GM18951 (cell line): ENCODE results near the gene EIF5.

Source experiments
- POLR2A ChIP-seq: IDR thresholded peaks from 4 replicates; pipeline ENCODE4 v1.6.1; 2011; ENCODE audit warnings: mild to moderate bottlenecking; ENCODE audit not compliant: insufficient read length, insufficient read depth; ENCODE audit errors: extremely low read depth
- in situ Hi-C: fragments of 300-500 bp; cut with MboI; formaldehyde crosslinking; loops from one replicate; pipeline ENCODE4 v1.12.0; 2022; ENCODE audit warnings: low sequenced_read_pairs, mixed read lengths, inconsistent platforms; ENCODE audit not compliant: unreplicated experiment

EIF5 gene

DNA sequence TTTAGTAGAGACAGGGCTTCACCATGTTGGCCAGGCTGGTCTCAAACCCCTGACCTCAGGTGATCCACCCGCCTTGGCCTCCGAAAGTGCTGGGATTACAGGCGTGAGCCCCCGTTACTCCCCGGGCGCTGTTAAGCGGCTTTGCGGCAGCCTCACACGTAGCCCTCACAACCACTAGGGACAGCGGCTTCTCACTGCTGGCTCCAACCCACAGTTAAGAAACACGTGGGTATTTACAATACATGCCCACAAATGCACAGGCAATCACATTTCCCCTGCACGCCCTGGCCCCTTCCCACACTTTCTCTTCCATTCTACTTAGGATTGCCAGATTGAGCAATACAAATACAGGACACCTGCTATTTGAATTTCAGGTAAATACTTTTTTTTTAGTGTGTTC lies 37.0 kb upstream of the EIF5 start:
- in situ Hi-C loops, result no loop called here
- TF ChIP-seq POLR2A, result no peak

DNA sequence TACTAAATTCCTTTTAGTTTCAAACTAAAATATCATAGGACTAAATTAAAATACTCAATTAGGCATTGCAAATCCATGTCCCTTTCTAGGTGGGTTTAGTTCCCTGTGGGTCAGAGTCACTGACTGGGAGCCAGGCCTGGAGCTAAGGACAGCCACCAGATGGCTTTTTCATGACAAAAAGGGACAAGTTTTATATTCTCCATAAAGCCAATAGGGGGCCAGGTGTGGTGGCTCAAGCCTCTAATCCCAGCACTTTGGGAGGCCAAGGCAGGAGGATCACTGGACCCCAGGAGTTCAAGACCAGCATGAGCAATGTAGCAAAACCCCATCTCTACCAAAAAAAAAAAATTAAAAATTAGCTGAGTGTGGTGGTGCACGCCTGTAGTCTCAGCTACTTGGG lies 35.4 kb upstream of the EIF5 start:
- TF ChIP-seq POLR2A, result no peak
- in situ Hi-C loops, result no loop called here

GRCh38 chr14:103301512-103302354 lies 32.3 kb upstream of the EIF5 start:
- no peak for TF ChIP-seq POLR2A
- in situ Hi-C loops, result no loop called here

DNA sequence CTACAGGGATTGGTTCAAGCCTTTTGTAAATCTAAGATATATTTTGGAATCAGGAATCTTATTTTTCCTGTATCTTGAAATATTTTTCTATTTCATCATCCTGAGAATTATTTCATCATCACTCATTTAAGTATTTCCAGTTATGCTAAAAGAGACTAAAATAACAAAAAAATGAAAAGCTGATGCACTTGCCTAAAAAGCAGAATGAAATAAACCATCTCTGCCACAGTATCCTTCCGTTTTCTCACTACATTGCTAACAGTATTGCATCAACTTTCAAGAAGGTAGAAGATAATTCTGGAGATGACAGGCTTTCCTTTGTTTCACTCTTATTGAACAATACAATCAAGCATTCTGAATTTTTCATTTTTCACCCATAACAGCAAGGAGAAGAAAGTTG lies 31.1 kb upstream of the EIF5 start:
- in situ Hi-C loops, result no loop called here
- TF ChIP-seq POLR2A, result no peak

DNA sequence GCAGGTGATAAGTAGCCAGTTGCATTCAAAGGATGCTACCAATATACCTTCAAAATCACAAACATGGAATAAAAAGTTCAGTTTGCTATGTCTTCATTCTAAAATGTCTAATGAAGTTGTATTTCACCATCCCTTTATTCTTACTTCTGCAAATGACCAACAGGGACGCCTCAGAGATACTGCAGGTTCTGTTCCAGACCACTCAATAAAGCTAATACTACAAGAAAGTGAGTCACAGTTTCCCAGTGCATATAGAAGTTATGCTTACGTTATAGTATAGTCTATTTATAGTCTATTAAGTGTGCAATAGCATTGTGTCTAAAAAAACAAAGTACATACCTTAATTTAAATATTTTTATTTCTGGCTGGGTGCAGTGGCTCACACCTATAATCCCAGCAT lies 29.3 kb upstream of the EIF5 start:
- in situ Hi-C loops, result no loop called here
- no peak for TF ChIP-seq POLR2A

DNA sequence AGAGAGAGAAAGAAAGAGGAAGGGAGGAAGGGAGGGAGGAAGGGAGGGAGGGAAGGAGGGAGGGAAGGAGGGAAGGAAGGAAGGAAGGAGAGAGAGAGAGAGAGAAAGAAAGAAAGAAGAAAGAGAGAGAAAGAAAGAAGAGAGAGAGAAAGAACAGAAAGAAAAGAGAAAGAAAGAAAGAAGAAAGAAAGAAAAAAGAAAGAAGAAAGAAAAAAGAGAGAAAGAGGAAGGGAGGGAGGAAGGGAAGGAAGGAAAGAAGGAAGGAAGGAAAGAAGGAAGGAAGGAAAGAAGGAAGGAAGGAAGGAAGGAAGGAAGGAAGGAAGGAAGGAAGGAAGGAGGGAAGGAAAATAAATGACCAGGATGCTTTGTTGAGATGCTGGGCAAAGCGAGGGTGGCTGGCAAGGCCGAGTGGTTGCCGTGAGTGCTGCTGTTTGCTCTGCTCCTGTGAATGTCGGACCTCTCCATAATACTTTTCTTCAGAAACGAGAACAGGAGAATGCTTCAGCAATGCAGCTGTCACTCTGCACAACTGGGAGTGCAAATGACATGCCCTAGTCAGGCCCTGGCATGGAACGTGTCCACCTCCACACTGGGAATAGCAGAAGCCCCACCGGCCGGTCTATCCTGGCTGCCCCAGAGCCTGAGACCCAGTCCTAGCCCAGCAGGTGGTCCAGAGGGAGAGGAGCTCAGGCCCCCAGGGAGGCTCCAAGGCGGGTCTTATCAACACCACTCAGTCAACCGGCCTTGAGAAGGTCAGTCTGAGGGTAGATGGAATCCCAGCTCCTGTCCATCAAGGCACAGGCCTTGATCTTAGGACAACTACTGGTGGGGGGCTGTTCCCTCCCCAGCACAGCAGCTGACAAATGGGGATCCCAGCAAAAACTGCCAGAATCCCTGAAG lies 25.1 kb upstream of the EIF5 start:
- in situ Hi-C loops, result no loop called here
- TF ChIP-seq POLR2A, result no peak

GRCh38 chr14:103310576-103311095 lies 23.4 kb upstream of the EIF5 start:
- TF ChIP-seq POLR2A, result no peak
- in situ Hi-C loops, result no loop called here

- no peak for TF ChIP-seq POLR2A
- in situ Hi-C loops, result no loop called here
Measured at GRCh38 chr14:103311171-103311997, 22.7 kb upstream of the EIF5 start.

DNA sequence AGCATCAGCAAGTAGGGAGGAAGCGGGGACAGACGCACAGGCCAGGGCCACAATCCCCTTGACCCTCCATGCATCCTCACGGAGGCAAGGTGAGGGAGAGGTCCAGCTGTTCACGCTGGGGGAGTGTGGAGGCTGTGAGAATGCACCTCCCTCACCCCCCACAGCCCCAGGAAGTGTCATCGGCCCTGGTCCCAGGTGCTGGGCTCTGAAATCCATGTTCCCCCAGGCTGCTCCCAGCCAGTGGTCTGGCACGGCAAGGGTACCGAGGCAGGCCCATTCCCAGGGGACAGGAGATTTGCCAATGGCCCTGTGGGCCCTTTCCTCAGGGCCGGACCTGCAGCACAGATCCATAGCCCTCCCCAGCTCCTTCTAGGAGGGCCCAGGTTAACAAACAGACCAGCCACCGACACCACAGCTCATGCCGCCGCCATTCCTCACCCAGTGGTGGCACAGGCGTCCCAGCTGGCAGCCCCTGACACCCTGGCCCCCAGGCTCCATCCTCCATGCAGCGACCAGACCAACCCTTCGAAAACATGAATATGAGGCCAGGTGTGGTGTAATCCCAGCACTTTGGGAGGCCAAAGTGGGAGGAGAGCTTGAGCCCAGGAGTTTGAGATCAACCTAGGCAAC lies 21.9 kb upstream of the EIF5 start:
- TF ChIP-seq POLR2A, result no peak
- in situ Hi-C loops, result no loop called here

DNA sequence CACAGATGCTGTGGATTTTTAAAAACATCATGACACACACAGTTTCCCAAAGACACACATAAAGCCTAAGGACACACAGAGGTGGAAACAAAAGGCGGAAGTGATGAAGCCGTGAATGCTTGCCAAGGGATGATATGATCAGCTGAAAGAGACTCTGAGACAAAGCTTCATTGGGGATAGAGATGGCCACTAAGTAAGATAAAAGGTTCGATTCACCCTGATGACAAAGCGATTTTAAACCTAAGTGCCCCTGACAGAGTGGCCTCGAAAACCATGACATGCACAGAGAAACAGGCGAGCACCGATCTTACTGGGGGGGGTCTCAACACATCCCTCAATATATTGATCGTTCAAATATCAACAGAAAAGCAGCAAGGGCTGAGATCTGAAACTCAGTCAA lies 20.3 kb upstream of the EIF5 start:
- no peak for TF ChIP-seq POLR2A
- in situ Hi-C loops, result no loop called here

GRCh38 chr14:103314496-103315277 lies 19.4 kb upstream of the EIF5 start:
- in situ Hi-C loops, result no loop called here
- no peak for TF ChIP-seq POLR2A
